Left lung (tissue), 10 donors: ENCODE results near the gene COLGALT1. TPM values are rescaled to one million over a fixed set of nuclear protein-coding genes. Genes with fewer than 3 reads are reported as not detected.
"Not testable (repeated sequence)": the region's sequence is repeated elsewhere in the genome, so short reads cannot be mapped to it uniquely, and the experiment has no call there.

ENCODE experiments used
- ATAC-seq: fragments of 200-7000 bp; cut with Tn5 transposase; one replicate; pipeline ENCODE4 v1.9.1; 2020; ENCODE audit warnings: moderate library complexity
- DNase-seq, 4 donors: peaks; one replicate each; pipeline ENCODE4 v3.0.0-alpha.2; 2013 to 2020
- H3K27ac ChIP-seq, 2 donors: fragments of 200-600 bp; sonication (generic) in 1 of 2; one replicate each; pipeline versions ENCODE4 v1.5.0 to v1.8.0; 2020 to 2021
- H3K27me3 ChIP-seq, 2 donors: fragments of 200-600 bp; sonication (generic) in 1 of 2; one replicate each; pipeline versions ENCODE4 v1.5.0 to v1.8.0; 2020 to 2021
- H3K36me3 ChIP-seq, 2 donors: fragments of 200-600 bp; sonication (generic) in 1 of 2; one replicate each; pipeline versions ENCODE4 v1.5.0 to v1.8.0; 2020 to 2021
- H3K4me1 ChIP-seq, 2 donors: fragments of 200-600 bp; one replicate each; pipeline ENCODE4 v1.8.0; 2021
- H3K4me3 ChIP-seq, 2 donors: fragments of 200-600 bp; sonication (generic) in 1 of 2; one replicate each; pipeline versions ENCODE4 v1.5.0 to v1.8.0; 2020 to 2021; ENCODE audit warnings: mild to moderate bottlenecking in 1 of 2
- H3K9me3 ChIP-seq, 2 donors: fragments of 200-600 bp; sonication (generic) in 1 of 2; one replicate each; pipeline versions ENCODE4 v1.5.0 to v1.8.0; 2020 to 2021
- intact Hi-C, 2 donors: fragments of 100-400 bp; cut with DNase I; formaldehyde crosslinking; loops; one replicate each; pipeline versions ENCODE4 v1.11.2 to v1.14.2; 2022
- polyA plus RNA-seq, 6 donors: library from polyadenylated mRNA; unstranded; fragments of 120-200 nt; gene quantifications; one replicate each; pipeline ENCODE4 v1.2.1, GENCODE V29; 2013; ENCODE audit not compliant: insufficient read length in 6 of 6
- total RNA-seq, 2 donors: library from RNA; stranded (reverse); fragmentation: NEBNext Ultra II Directional; extraction: Animal tissue kit (Norgen Biotek cat#: 25700); gene quantifications; one replicate each; pipeline ENCODE4 v1.2.1, GENCODE V29; 2021
- TF ChIP-seq, protein P1 (sequence below), 2 donors: fragments of 200-600 bp; sonication (generic) in 1 of 2; IDR thresholded peaks; one replicate each; pipeline versions ENCODE4 v1.5.0 to v1.8.0; 2021; ENCODE audit warnings: antibody characterized with exemption in 2 of 2
- donor health status: DM: no; HTN: yes; CAD: no.
- donor health status: DM: no; HTN: no; CAD: no.

Gene COLGALT1
- total and polyA plus RNA-seq, 8 donors: 57.0 to 170 (median 65.1) TPM

DNA sequence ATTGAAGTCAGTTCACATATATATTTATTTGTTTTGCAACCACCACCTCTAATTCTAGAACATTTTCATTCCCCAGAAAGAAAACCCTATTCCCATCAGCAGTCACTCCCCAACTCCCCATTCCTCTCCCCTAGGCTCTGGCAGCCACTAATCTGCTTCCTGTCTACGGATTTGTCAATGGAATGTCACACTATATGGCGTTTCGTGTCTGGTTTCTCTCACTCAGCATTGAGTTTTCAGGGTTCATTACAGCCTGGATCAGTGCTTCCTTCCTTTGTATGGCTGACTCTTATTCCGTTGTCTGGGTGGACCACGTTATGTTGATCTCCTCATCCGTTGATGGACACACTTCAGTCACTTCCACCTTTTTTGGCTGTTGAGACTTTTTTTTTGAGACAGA lies 9.3 kb downstream of the COLGALT1 start:
- DNase-seq (no peak), ATAC-seq (no peak)
- intact Hi-C loops: no loop called here
- peaks cover 0 to 33% of the 10 kb centered on the region in 2 donors for H3K4me1 ChIP-seq
- peaks cover 0 to 98% of the 10 kb centered on the region in 2 donors for H3K36me3 ChIP-seq
- no peaks in the 10 kb centered on the region for H3K9me3 ChIP-seq
- H3K4me3 ChIP-seq: no peak overlapping the region
- H3K27me3 ChIP-seq: no peaks in the 10 kb centered on the region
- H3K27ac ChIP-seq: no peak overlapping the region
- TF ChIP-seq, protein P1, sequence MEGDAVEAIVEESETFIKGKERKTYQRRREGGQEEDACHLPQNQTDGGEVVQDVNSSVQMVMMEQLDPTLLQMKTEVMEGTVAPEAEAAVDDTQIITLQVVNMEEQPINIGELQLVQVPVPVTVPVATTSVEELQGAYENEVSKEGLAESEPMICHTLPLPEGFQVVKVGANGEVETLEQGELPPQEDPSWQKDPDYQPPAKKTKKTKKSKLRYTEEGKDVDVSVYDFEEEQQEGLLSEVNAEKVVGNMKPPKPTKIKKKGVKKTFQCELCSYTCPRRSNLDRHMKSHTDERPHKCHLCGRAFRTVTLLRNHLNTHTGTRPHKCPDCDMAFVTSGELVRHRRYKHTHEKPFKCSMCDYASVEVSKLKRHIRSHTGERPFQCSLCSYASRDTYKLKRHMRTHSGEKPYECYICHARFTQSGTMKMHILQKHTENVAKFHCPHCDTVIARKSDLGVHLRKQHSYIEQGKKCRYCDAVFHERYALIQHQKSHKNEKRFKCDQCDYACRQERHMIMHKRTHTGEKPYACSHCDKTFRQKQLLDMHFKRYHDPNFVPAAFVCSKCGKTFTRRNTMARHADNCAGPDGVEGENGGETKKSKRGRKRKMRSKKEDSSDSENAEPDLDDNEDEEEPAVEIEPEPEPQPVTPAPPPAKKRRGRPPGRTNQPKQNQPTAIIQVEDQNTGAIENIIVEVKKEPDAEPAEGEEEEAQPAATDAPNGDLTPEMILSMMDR (IDR thresholded peaks at IDR 0.05): no peak

DNA sequence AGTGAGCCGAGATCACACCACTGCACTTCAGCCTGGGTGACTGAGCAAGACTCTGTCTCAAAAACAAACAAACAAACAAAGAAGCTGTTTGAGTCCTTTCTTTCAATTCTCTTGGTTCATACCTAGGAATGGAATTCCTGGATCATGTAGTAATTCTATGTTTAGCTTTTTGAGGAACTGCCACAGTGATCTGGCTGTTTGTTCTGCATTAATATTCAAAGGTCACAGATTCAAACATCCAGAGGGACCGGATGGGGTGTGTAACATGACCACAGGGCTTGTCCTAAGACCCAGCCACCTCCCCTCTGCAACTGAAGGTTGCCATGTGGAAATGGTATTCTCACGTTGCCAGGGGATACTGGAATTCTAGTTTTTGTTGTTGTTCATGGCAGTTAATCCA lies 10.2 kb downstream of the COLGALT1 start:
- intact Hi-C loops: no loop called here
- ATAC-seq (no peak), DNase-seq (no peak)
- TF ChIP-seq, protein P1 (IDR thresholded peaks at IDR 0.05): no peak
- Histone ChIP-seq H3K27ac (no peak overlapping the region), H3K4me3 (no peak overlapping the region), H3K9me3 (no peaks in the 10 kb centered on the region), H3K36me3 (peaks cover 0 to 98% of the 10 kb centered on the region in 2 donors), H3K4me1 (peaks cover 0 to 25% of the 10 kb centered on the region in 2 donors), H3K27me3 (no peaks in the 10 kb centered on the region)

DNA sequence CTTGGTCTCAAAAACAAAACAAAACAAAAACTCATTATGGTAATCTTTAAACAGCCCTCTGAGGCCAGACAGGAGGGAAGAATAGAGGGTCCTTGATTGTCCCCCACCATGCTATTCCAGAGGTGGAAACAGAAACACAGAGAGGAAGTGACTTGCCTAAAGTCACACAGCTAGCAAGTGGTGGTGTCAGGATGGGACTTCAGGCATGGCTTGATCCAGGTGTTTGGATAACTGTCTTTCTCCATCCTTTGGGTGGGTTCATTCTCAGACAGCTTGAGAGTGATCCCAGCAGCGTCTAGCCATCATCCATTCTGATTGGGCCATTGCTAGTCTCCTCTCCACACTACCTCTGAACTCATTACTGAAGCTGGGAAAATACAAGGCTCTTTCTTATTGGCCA lies 12.5 kb downstream of the COLGALT1 start:
- TF ChIP-seq, protein P1 (IDR thresholded peaks at IDR 0.05): no peak
- intact Hi-C loops: no loop called here
- H3K27me3 ChIP-seq: no peaks in the 10 kb centered on the region
- no peak for ATAC-seq
- H3K4me3 ChIP-seq: no peak overlapping the region
- peaks cover 0 to 1% of the 10 kb centered on the region in 2 donors for H3K4me1 ChIP-seq
- no peak for DNase-seq
- no peak overlapping the region for H3K27ac ChIP-seq
- H3K9me3 ChIP-seq: no peaks in the 10 kb centered on the region
- peaks cover 0 to 98% of the 10 kb centered on the region in 2 donors for H3K36me3 ChIP-seq

DNA sequence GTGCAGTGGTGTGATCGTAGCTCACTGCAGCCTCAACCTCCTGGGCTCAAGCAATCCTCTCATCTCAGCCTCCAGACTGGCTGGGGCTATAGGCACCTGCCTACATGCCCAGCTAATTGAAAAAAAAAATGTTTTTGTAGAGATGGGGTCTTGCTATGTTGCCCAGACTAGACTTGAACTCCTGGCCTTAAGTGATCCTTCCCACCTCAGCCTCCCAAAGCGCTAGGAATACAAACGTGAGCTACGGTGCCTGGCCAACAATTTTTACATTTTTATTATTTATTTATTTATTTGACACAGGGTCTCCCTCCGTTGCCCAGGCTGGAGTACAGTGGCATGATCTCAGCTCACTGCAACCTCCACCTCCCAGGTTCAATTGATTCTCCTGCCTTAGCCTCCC lies 14.8 kb downstream of the COLGALT1 start:
- H3K4me3 ChIP-seq, H3K4me1 ChIP-seq, H3K9me3 ChIP-seq, intact Hi-C loops, DNase-seq, ATAC-seq, H3K27me3 ChIP-seq, H3K27ac ChIP-seq: not testable (repeated sequence)
- H3K36me3 ChIP-seq: peaks cover 0 to 99% of the 10 kb centered on the region in 2 donors

DNA sequence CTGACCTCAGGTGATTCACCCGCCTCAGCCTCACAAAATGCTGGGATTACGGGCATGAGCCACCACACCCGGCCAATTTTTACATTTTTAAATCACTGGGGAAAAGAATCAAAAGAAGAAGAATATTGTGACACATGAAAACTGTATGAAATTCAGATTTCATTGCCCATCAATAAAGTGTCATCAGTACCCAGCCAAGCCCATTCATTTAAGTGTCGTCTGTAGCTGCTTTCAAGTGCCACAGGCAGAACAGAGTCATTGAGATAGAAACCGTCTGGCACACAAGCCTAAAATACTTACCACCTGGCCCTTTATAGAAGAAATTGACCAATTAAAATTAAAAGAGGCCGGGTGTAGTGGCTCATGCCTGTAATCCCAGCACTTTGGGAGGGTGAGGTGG lies 15.3 kb downstream of the COLGALT1 start:
- DNase-seq: no peak
- peaks cover 0 to 7% of the 10 kb centered on the region in 2 donors for H3K4me1 ChIP-seq
- peaks cover 0 to 99% of the 10 kb centered on the region in 2 donors for H3K36me3 ChIP-seq
- intact Hi-C loops: no loop called here
- no peak overlapping the region for H3K4me3 ChIP-seq
- TF ChIP-seq, protein P1 (IDR thresholded peaks at IDR 0.05): no peak
- ATAC-seq: no peak
- no peaks in the 10 kb centered on the region for H3K27me3 ChIP-seq
- H3K9me3 ChIP-seq: no peaks in the 10 kb centered on the region
- H3K27ac ChIP-seq: no peak overlapping the region

DNA sequence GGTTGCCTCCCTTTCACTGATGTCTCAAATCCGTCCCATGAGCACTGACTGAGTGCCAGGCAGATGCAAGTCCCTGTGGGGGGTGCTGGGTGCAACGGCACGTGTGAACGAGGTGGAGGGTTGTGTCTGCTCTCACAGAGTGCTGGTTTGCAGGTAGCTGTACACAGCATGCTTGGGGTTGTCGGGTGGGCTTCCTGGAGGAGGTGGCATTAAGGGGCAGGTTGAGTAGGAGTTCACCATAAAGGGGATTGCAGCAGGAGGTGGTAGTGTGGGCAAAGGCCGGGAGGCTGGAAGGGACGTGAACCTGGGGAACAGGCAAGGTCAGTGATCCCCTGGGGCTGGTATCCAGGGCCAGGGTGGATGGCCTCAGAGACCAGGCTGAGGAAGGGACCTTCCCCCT lies 17.2 kb downstream of the COLGALT1 start:
- intact Hi-C loops: no loop called here
- Histone ChIP-seq H3K27ac (no peak overlapping the region), H3K27me3 (no peaks in the 10 kb centered on the region), H3K4me1 (peaks cover 0 to 7% of the 10 kb centered on the region in 2 donors), H3K36me3 (peaks cover 0 to 99% of the 10 kb centered on the region in 2 donors), H3K9me3 (no peaks in the 10 kb centered on the region), H3K4me3 (no peak overlapping the region)
- TF ChIP-seq, protein P1 (IDR thresholded peaks at IDR 0.05): no peak
- DNase-seq (no peak), ATAC-seq (no peak)
